ENCODE results near the gene CALD1. TPM values are rescaled to one million over a fixed set of nuclear protein-coding genes. Genes with fewer than 3 reads are reported as not detected.

CALD1 gene
- total RNA-seq, 2 experiments from 2014 or later, result 2.1 to 2.2 TPM

DNA sequence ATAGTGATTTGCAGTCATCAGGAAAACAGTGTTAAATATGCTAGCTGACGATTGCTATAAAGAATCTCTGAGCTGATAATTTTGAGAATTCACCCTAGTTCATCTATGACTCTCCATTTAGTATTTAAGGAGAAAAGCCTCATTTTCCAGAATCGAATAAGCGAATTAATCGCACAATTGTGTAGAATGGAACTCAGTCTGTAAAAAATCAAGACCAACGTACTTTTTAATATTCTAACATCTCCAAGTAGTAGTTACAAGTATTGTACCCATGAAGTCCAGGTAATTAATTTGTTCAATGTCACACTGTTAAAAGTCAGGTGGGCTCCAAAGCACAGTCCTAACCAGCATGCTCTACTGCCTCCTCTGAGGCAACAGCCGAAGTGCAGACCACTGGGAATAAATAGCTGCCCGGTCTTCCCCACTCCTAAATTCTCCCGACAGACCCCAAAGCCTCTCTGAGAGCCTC, 206.5 kb downstream of the CALD1 start:
- H3K27ac Mint-ChIP-seq, result peak overlapping the region; percentile 98
- H3K9me3 Mint-ChIP-seq, result peaks cover 2% of the 10 kb centered on the region
- TF ChIP-seq, protein P1, sequence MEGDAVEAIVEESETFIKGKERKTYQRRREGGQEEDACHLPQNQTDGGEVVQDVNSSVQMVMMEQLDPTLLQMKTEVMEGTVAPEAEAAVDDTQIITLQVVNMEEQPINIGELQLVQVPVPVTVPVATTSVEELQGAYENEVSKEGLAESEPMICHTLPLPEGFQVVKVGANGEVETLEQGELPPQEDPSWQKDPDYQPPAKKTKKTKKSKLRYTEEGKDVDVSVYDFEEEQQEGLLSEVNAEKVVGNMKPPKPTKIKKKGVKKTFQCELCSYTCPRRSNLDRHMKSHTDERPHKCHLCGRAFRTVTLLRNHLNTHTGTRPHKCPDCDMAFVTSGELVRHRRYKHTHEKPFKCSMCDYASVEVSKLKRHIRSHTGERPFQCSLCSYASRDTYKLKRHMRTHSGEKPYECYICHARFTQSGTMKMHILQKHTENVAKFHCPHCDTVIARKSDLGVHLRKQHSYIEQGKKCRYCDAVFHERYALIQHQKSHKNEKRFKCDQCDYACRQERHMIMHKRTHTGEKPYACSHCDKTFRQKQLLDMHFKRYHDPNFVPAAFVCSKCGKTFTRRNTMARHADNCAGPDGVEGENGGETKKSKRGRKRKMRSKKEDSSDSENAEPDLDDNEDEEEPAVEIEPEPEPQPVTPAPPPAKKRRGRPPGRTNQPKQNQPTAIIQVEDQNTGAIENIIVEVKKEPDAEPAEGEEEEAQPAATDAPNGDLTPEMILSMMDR (IDR thresholded peaks at IDR 0.05), result no peak
- H3K36me3 Mint-ChIP-seq (ENCODE audit: low read depth), result peaks cover 17% of the 10 kb centered on the region
- CTCF ChIA-PET, result interaction anchor here (0.6 to 4.1 kb wide), 30 partner anchors 9 to 353 kb away, joined by 3 to 41 read pairs (median 4); partner anchors contain the start of genes CYREN and TMEM140
- no peak for DNase-seq
- H3K4me1 Mint-ChIP-seq (ENCODE audit: low read depth), result peaks cover 31% of the 10 kb centered on the region
- ATAC-seq, result peak; percentile 67
- H3K27me3 Mint-ChIP-seq, result no peaks in the 10 kb centered on the region
- POLR2A ChIA-PET, result interaction anchor here (0.7 to 3.1 kb wide), 9 partner anchors 10 to 225 kb away, joined by 3 to 22 read pairs (median 6); partner anchors contain the start of genes CYREN, TMEM140 and WDR91
- intact Hi-C loops (cut with micrococcal nuclease), result loop anchor here (2.0 to 5.0 kb wide), 2 partner anchors 161 to 185 kb away; partner anchors contain the start of genes CYREN and TMEM140
- H3K4me3 Mint-ChIP-seq, result peak overlapping the region; percentile 97

DNA sequence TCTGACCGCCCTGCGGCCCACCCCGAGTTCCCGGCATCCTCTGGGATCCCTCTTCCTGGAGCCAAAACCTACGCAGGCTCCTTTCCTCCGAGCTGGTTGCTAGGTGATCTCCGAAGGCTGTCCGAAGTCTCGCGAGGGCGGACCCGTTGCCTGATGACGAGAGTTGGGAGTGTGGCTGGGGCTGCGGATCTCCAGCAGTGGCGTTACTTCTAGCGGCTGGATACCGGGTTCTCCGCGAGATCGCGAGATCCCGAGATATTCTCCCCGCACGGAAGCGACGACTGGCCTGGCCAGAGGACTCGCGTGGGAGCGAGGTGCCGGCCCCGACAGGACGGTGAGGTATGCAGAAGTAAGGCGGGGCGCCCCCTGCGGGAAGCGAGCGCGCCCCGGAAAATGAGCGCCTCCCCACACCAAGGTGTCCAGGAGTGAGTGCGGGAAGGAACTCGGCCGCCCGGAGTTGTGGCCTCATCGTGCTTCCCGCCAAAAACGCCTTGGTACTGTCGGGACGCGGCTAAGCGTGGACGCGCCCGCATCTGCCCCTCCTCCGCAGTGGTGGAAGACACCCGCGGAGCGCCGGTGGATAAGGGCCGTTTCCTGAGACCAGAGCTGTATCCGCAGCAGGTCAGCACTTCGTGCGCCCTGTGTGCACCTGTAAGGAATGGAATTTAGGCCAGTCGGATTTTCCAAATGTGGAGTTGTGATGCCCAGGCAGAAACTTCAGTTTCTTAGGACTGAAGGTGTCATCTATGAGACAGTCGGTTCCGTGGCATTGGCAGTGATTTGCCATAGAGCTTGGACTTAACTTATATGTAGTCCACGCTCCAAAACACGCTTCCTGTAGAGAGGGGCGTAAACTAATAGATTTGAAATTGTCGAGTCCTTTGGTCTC, 207.2 kb downstream of the CALD1 start, which contains the start of gene AGBL3:
Gene AGBL3 (plus strand): TSS at position 146 of the 889 bp plus-strand sequence. CDS start 1,426 bp downstream, outside the sequence.
- Mint-ChIP-seq H3K27ac (peak within 1 kb of the TSS; percentile 98), H3K27me3 (no peaks in the 10 kb centered on the region), H3K4me1 (ENCODE audit: low read depth) (peaks cover 38% of the 10 kb centered on the region), H3K4me3 (peak within 1 kb of the TSS; percentile 97), H3K9me3 (peaks cover 2% of the 10 kb centered on the region), H3K36me3 (ENCODE audit: low read depth) (peaks cover 22% of the 10 kb centered on the region)
- intact Hi-C loops (cut with micrococcal nuclease), result loop anchor here (2.0 to 5.0 kb wide), 2 partner anchors 161 to 184 kb away; partner anchors contain the start of genes CYREN and TMEM140
- ChIA-PET CTCF (interaction anchor here (0.6 to 4.1 kb wide), 35 partner anchors 9 to 353 kb away, joined by 3 to 41 read pairs (median 3); partner anchors contain the start of genes CYREN and TMEM140), POLR2A (interaction anchor here (0.5 to 3.1 kb wide), 13 partner anchors 9 to 295 kb away, joined by 3 to 22 read pairs (median 4); partner anchors contain the start of genes CYREN, TMEM140 and WDR91)
- DNase-seq (peak; percentile 97), ATAC-seq (peak; percentile 93)
- TF ChIP-seq, protein P1 (IDR thresholded peaks at IDR 0.05), result peak; percentile 76

DNA sequence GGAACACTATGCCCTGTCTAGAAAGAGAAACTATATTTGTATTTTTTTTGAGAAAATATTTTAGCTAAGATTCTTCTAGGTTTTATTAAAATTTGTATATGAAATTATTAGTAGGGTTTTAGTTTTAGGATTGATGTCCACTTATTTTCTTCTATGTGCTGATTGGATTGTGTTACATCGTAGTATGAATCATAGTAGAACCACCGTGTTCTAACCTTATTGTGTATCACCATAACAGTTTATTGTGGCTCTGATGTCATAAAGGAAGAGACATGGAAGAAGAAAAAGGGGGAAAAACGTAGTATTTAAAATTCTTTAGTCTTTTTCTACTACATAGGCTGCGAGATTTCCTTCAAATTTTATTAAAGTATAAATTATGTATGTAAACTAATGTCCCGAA, 208.7 kb downstream of the CALD1 start:
- CTCF ChIA-PET, result interaction anchor here (1.1 to 4.1 kb wide), 7 partner anchors 25 to 530 kb away, joined by 3 to 41 read pairs (median 5); partner anchors contain the start of genes CYREN and TMEM140
- H3K27ac Mint-ChIP-seq, result peak overlapping the region; percentile 41
- peak overlapping the region; percentile 35 for H3K4me3 Mint-ChIP-seq
- ATAC-seq, result no peak
- intact Hi-C loops (cut with micrococcal nuclease), result loop anchor here (5.0 kb wide), 1 partner anchor 159 kb away; the partner anchor contains the start of gene TMEM140
- peaks cover 52% of the 10 kb centered on the region for H3K4me1 Mint-ChIP-seq (ENCODE audit: low read depth)
- H3K36me3 Mint-ChIP-seq (ENCODE audit: low read depth), result peaks cover 23% of the 10 kb centered on the region
- no peaks in the 10 kb centered on the region for H3K27me3 Mint-ChIP-seq
- no peaks in the 10 kb centered on the region for H3K9me3 Mint-ChIP-seq
- TF ChIP-seq, protein P1 (IDR thresholded peaks at IDR 0.05), result no peak
- DNase-seq, result no peak
- POLR2A ChIA-PET, result interaction anchor here (0.7 to 2.2 kb wide), 3 partner anchors 159 to 178 kb away, joined by 3 to 5 read pairs (median 4); partner anchors contain the start of gene TMEM140

DNA sequence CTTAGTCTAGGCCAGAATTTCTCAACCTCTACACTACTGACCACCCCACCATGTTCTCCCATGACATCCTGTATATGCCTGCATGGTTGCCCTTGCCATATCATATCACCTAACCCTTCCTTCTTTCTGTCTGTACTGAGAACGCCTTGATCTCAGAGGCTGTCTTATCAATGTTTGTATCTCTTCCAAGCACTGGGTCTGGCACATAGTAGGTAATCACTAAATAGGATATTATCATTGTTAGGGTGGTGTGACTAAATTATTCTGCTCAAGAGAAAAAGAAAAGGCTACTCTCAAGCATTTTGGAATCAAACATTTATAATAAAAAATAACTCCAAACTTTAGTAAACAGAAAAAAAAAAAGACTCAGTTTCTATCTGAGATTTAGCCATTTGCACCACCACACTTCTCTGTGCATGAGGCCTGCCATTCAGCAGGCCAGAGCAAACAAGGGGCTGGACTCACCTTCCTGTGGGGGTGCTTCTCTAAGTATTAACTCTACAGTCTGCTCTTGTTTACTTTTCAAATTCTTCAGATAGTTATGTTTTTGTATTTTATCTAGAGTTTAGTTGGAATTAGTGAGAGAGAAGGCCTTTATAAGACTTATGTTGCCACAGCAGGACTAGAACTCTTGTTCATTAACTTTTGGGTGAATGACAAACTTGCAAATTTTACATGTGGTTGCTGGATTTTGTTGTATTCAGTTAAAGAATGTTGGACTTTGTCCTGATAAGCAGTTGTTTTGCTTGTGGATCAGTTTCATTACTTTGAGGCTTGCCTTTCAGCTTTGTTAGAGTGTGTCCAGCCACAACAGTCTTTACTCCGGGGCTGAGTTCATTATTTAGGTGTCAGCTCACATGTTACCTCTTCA, 212.3 kb downstream of the CALD1 start:
- H3K27ac Mint-ChIP-seq, result peak overlapping the region; percentile 90
- DNase-seq (no peak), ATAC-seq (no peak)
- no peaks in the 10 kb centered on the region for H3K9me3 Mint-ChIP-seq
- H3K36me3 Mint-ChIP-seq (ENCODE audit: low read depth), result peaks cover 41% of the 10 kb centered on the region
- CTCF ChIA-PET, result interaction anchor here (0.7 to 1.3 kb wide), 3 partner anchors 103 to 177 kb away, joined by 3 to 5 read pairs (median 4); no protein-coding TSS in a partner anchor
- peaks cover 71% of the 10 kb centered on the region for H3K4me1 Mint-ChIP-seq (ENCODE audit: low read depth)
- no peak overlapping the region for H3K4me3 Mint-ChIP-seq
- H3K27me3 Mint-ChIP-seq, result no peaks in the 10 kb centered on the region
- intact Hi-C loops (cut with micrococcal nuclease), result no loop called here
- POLR2A ChIA-PET, result interaction anchor here (0.9 to 2.9 kb wide), 6 partner anchors 156 to 219 kb away, joined by 4 to 22 read pairs (median 4); partner anchors contain the start of genes CYREN and TMEM140
- TF ChIP-seq, protein P1 (IDR thresholded peaks at IDR 0.05), result no peak
